OCI-LY1 (cell line): ENCODE measurements around the gene INTS3.

Experiments
- H2AFZ ChIP-seq: fragments of 200-600 bp; sonication (generic), shearing (Covaris generic); 2 replicates; pipeline ENCODE4 v1.6.0; 2014; ENCODE audit warnings: antibody characterized with exemption, mild to moderate bottlenecking, low read length
- H3F3A ChIP-seq: fragments of 200-600 bp; sonication (generic), shearing (Covaris generic); 2 replicates; pipeline ENCODE4 v1.6.0; 2014; ENCODE audit warnings: mild to moderate bottlenecking, antibody characterized with exemption, low read length, moderate library complexity; ENCODE audit not compliant: insufficient read depth
- H3K27ac ChIP-seq: fragments of 200-600 bp; sonication (generic); 2 replicates; pipeline ENCODE4 v1.5.1; 2014; ENCODE audit warnings: low read length, mixed run types, mild to moderate bottlenecking, low read depth; ENCODE audit not compliant: poor library complexity, severe bottlenecking
- H3K27me3 ChIP-seq: fragments of 200-600 bp; sonication (generic); 2 replicates; pipeline ENCODE4 v1.6.0; 2014; ENCODE audit warnings: antibody characterized with exemption, mild to moderate bottlenecking, low read length, moderate library complexity; ENCODE audit not compliant: insufficient read depth
- H3K36me3 ChIP-seq: fragments of 200-600 bp; sonication (generic); 2 replicates; pipeline ENCODE4 v1.6.1; 2014; ENCODE audit warnings: mild to moderate bottlenecking, antibody characterized with exemption, low read length, moderate library complexity, mixed read lengths; ENCODE audit not compliant: insufficient read depth
- H3K4me1 ChIP-seq: fragments of 200-600 bp; sonication (generic); 2 replicates; pipeline ENCODE4 v1.5.1; 2014; ENCODE audit warnings: mild to moderate bottlenecking, low read length, moderate library complexity; ENCODE audit not compliant: insufficient read depth, severe bottlenecking
- H3K4me2 ChIP-seq: fragments of 200-600 bp; sonication (generic), shearing (Covaris generic); 2 replicates; pipeline ENCODE4 v1.6.1; 2014; ENCODE audit warnings: low read length
- H3K4me3 ChIP-seq: fragments of 200-600 bp; sonication (generic); 2 replicates; pipeline ENCODE4 v1.5.1; 2014; ENCODE audit warnings: low read length, low read depth, mild to moderate bottlenecking, mixed read lengths; ENCODE audit not compliant: poor library complexity, severe bottlenecking
- H3K79me2 ChIP-seq: fragments of 200-600 bp; shearing (Covaris generic); 2 replicates; pipeline ENCODE4 v1.6.1; 2016; ENCODE audit warnings: mixed run types, low read length, mixed read lengths; ENCODE audit not compliant: insufficient read depth
- H3K9ac ChIP-seq: fragments of 200-600 bp; sonication (generic), shearing (Covaris generic); 2 replicates; pipeline ENCODE4 v1.6.1; 2014; ENCODE audit warnings: mild to moderate bottlenecking, low read length, mixed read lengths
- H3K9me2 ChIP-seq: fragments of 200-600 bp; sonication (generic), shearing (Covaris generic); 2 replicates; pipeline ENCODE4 v1.6.1; 2014; ENCODE audit warnings: low read depth, mild to moderate bottlenecking, low read length, mixed read lengths
- H3K9me3 ChIP-seq: fragments of 200-600 bp; shearing (Covaris generic); 2 replicates; pipeline ENCODE4 v1.6.1; 2014; ENCODE audit warnings: low read length, mixed read lengths
- H4K20me1 ChIP-seq: fragments of 200-600 bp; sonication (generic), shearing (Covaris generic); 2 replicates; pipeline ENCODE4 v1.6.0; 2016; ENCODE audit warnings: mild to moderate bottlenecking, low read length; ENCODE audit not compliant: insufficient read depth
- CTCF ChIP-seq: fragments of 200-600 bp; sonication (generic), shearing (Covaris generic); IDR thresholded peaks from 2 replicates; pipeline ENCODE4 v1.5.1; 2017; ENCODE audit warnings: mild to moderate bottlenecking, antibody characterized with exemption, low read length, moderate library complexity, mixed read lengths
- EZH2 ChIP-seq: fragments of 200-600 bp; sonication (generic), shearing (Covaris generic); IDR thresholded peaks from 2 replicates; pipeline ENCODE4 v1.8.0; 2017; ENCODE audit warnings: borderline replicate concordance, mixed run types, mild to moderate bottlenecking, antibody characterized with exemption, low read length, moderate library complexity, mixed read lengths

Gene INTS3

DNA sequence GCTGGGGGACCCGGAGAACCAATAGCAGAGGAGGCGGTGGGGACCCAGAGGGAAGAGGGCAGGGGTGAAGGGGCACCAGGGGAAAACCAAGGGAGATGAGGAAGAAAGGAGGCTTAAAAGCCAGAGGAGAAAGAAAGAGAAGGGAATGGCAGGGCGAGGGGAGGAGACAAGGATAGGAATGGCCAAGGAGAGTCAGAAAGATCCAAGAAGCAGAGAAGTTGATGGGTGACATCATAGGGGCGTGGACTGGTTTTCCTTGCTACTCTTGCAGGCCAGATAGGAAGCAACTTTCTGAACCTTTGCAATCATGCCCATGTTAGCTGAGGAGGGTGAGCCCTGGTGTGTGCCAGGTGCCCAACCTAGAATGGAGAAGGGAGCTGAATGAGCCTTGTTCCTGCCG is 44.0 kb upstream of the INTS3 start:
- no peaks in the 10 kb centered on the region for H3K79me2 ChIP-seq
- no peak overlapping the region for H2AFZ ChIP-seq
- H3K4me2 ChIP-seq: no peak overlapping the region

DNA sequence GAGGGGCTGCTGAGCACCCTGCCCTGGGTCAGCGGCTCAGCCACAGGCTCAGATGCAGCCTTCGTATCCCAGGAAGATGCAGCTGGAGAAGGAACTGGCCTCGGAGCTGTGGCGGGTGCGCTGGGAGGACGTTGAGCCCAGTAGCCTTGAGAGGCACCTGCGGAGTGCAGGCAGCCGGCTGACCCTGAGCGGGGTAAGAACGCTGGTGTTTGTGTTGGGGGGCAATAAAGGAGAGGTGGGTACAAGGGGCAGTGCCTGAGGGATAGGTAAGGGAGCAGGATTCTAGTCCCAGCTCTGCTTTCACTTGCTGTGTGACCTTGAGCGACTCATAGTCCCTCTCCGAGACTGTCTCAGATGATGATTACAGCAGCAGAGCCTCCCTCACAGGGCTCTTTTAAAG is 43.0 kb upstream of the INTS3 start:
- H3K4me3 ChIP-seq: no peak overlapping the region

More for the DNA sequence above, 44.0 kb upstream of the INTS3 start:
- H3K36me3 ChIP-seq: no peaks in the 10 kb centered on the region
- no peaks in the 10 kb centered on the region for H3K9me3 ChIP-seq
- H3K4me3 ChIP-seq: no peak overlapping the region
- no peak overlapping the region for H3K9ac ChIP-seq
- no peak overlapping the region for H3K27ac ChIP-seq
- H4K20me1 ChIP-seq: no peaks in the 10 kb centered on the region
- no peaks in the 10 kb centered on the region for H3F3A ChIP-seq
- H3K27me3 ChIP-seq: peaks cover 6% of the 10 kb centered on the region; the same call in 1 of the 2 replicates
- TF ChIP-seq CTCF (no peak), EZH2 (no peak)
- H3K4me1 ChIP-seq: no peaks in the 10 kb centered on the region
- H3K9me2 ChIP-seq: no peaks in the 10 kb centered on the region

GRCh38 chr1:153685544-153686340 is 42.1 kb upstream of the INTS3 start:
- H3K36me3 ChIP-seq: no peaks in the 10 kb centered on the region
- peaks cover 6% of the 10 kb centered on the region; the same call in 1 of the 2 replicates for H3K27me3 ChIP-seq
- H3K9me3 ChIP-seq: no peaks in the 10 kb centered on the region
- no peak overlapping the region for H2AFZ ChIP-seq
- H3K79me2 ChIP-seq: no peaks in the 10 kb centered on the region
- H4K20me1 ChIP-seq: no peaks in the 10 kb centered on the region
- no peak for TF ChIP-seq CTCF
- no peak for TF ChIP-seq EZH2
- H3K27ac ChIP-seq: no peak overlapping the region
- no peaks in the 10 kb centered on the region for H3F3A ChIP-seq
- H3K4me2 ChIP-seq: no peak overlapping the region
- H3K9me2 ChIP-seq: no peaks in the 10 kb centered on the region
- no peak overlapping the region for H3K9ac ChIP-seq
- H3K4me3 ChIP-seq: no peak overlapping the region
- H3K4me1 ChIP-seq: no peaks in the 10 kb centered on the region

More for the DNA sequence above, 43.0 kb upstream of the INTS3 start:
- no peaks in the 10 kb centered on the region for H3K36me3 ChIP-seq
- H3K27me3 ChIP-seq: peaks cover 6% of the 10 kb centered on the region; the same call in 1 of the 2 replicates
- no peaks in the 10 kb centered on the region for H3K9me2 ChIP-seq
- H3K9ac ChIP-seq: no peak overlapping the region
- no peak overlapping the region for H3K4me2 ChIP-seq
- TF ChIP-seq EZH2: no peak
- TF ChIP-seq CTCF: no peak
- H2AFZ ChIP-seq: no peak overlapping the region
- no peaks in the 10 kb centered on the region for H3K9me3 ChIP-seq
- no peaks in the 10 kb centered on the region for H3K79me2 ChIP-seq
- H3F3A ChIP-seq: no peaks in the 10 kb centered on the region
- H4K20me1 ChIP-seq: no peaks in the 10 kb centered on the region
- no peaks in the 10 kb centered on the region for H3K4me1 ChIP-seq
- no peak overlapping the region for H3K27ac ChIP-seq
